Thyroid gland (tissue), 4 donors: ENCODE data around the gene C2orf92. TPM values are rescaled to one million over a fixed set of nuclear protein-coding genes. Genes with fewer than 3 reads are reported as not detected.

Experiments
- DNase-seq, 2 donors: peaks; one replicate each; pipeline ENCODE4 v3.0.0-alpha.2; 2019
- H3K27ac ChIP-seq, 3 donors: fragments of 200-600 bp; sonication (generic); 1 replicate in 2 of 3; 2 replicates in 1 of 3; pipeline ENCODE4 v1.5.1; 2016 to 2019; ENCODE audit warnings: mild to moderate bottlenecking in 1 of 3, moderate library complexity in 1 of 3
- H3K27me3 ChIP-seq: fragments of 200-600 bp; sonication (generic); one replicate; pipeline ENCODE4 v1.5.1; 2019
- H3K36me3 ChIP-seq, 2 donors: fragments of 200-600 bp; sonication (generic); one replicate each; pipeline ENCODE4 v1.5.1; 2016 to 2019
- H3K4me1 ChIP-seq, 2 donors: fragments of 200-600 bp; sonication (generic); one replicate each; pipeline ENCODE4 v1.5.1; 2017 to 2019
- H3K4me3 ChIP-seq, 3 donors: fragments of 200-600 bp; sonication (generic); replicated peaks in 1 of 3; 1 replicate in 2 of 3; 2 replicates in 1 of 3; pipeline ENCODE4 v1.5.1; 2016; ENCODE audit warnings: mild to moderate bottlenecking in 1 of 3
- H3K9me3 ChIP-seq: fragments of 200-600 bp; sonication (generic); one replicate; pipeline ENCODE4 v1.5.1; 2017
- POLR2A ChIP-seq, 2 donors: fragments of 450-650 bp; IDR thresholded peaks; one replicate each; pipeline ENCODE4 v1.6.1; 2017; ENCODE audit warnings: antibody characterized with exemption in 2 of 2, mild to moderate bottlenecking in 2 of 2, moderate library complexity in 1 of 2
- WGBS, 2 donors: methylation state at CpG; one replicate each; pipeline ENCODE4 v1.1.5; 2017; 5-methylcytosine and 5-hydroxymethylcytosine counted together
- intact Hi-C: fragments of 100-400 bp; cut with DNase I; formaldehyde crosslinking; loops from one replicate; pipeline ENCODE4 v1.15.1; 2023
- total RNA-seq, 4 donors: library from RNA; depleted of rRNA; stranded (reverse); fragments of >200 nt; gene quantifications; one replicate each; pipeline ENCODE4 v1.2.3, GENCODE V29; 2016
- TF ChIP-seq, protein P1 (sequence below), 6 experiments: fragments of 200-600 bp in 3 of 6; fragments of 450-650 bp in 3 of 6; sonication (generic) in 3 of 6; IDR thresholded peaks; one replicate each; pipeline ENCODE4 v1.5.1; 2016 to 2019; ENCODE audit warnings: antibody characterized with exemption in 6 of 6, mild to moderate bottlenecking in 2 of 6, inconsistent platforms in 1 of 6, moderate library complexity in 1 of 6

The C2orf92 gene
- total RNA-seq, 4 donors from 2014 or later, result 9.8 to 36.5 (median 30.7) TPM

GRCh38 chr2:97645695-97646629 lies 23.6 kb upstream of the C2orf92 start, which contains the start of gene COX5B:
COX5B (plus strand) TSS chr2:97646062; CDS start chr2:97646087, 25 bp downstream.
- peaks cover 17 to 22% of the 10 kb centered on the region in 2 donors for H3K36me3 ChIP-seq
- peak within 1 kb of the TSS; percentile 50 to 95 (median 95) for H3K4me3 ChIP-seq
- intact Hi-C loops, result no loop called here
- H3K27me3 ChIP-seq, result no peaks in the 10 kb centered on the region
- TF ChIP-seq, protein P1, sequence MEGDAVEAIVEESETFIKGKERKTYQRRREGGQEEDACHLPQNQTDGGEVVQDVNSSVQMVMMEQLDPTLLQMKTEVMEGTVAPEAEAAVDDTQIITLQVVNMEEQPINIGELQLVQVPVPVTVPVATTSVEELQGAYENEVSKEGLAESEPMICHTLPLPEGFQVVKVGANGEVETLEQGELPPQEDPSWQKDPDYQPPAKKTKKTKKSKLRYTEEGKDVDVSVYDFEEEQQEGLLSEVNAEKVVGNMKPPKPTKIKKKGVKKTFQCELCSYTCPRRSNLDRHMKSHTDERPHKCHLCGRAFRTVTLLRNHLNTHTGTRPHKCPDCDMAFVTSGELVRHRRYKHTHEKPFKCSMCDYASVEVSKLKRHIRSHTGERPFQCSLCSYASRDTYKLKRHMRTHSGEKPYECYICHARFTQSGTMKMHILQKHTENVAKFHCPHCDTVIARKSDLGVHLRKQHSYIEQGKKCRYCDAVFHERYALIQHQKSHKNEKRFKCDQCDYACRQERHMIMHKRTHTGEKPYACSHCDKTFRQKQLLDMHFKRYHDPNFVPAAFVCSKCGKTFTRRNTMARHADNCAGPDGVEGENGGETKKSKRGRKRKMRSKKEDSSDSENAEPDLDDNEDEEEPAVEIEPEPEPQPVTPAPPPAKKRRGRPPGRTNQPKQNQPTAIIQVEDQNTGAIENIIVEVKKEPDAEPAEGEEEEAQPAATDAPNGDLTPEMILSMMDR (IDR thresholded peaks at IDR 0.05), result peak in 1 of 6 experiments; percentile 9
- TF ChIP-seq POLR2A (IDR thresholded peaks at IDR 0.05), result peak; percentile 36 to 94
- DNase-seq, result peak; percentile 99
- H3K27ac ChIP-seq, result peak within 1 kb of the TSS; percentile 81 to 88 (median 85)
- no peaks in the 10 kb centered on the region for H3K9me3 ChIP-seq
- H3K4me1 ChIP-seq, result peaks cover 12 to 21% of the 10 kb centered on the region in 2 donors
- WGBS, 2 donors, result 2 to 3% methylated on average over 15 to 23 of the region's 63 CpGs

- peak overlapping the region in 2 of 3 donors; percentile 81 to 88 for H3K27ac ChIP-seq
Measured at GRCh38 chr2:97646977-97647376, 22.5 kb upstream of the C2orf92 start.

GRCh38 chr2:97651114-97651513 lies 18.4 kb upstream of the C2orf92 start:
- H3K36me3 ChIP-seq, result peaks cover 18 to 29% of the 10 kb centered on the region in 2 donors
- H3K27ac ChIP-seq, result peak overlapping the region; percentile 18 to 53 (median 21)
- no peak overlapping the region for H3K4me3 ChIP-seq
- intact Hi-C loops, result no loop called here
- 33 to 41% methylated on average over 4 of the region's 4 CpGs for WGBS, 2 donors
- H3K9me3 ChIP-seq, result no peaks in the 10 kb centered on the region
- TF ChIP-seq, protein P1 (IDR thresholded peaks at IDR 0.05), result no peak
- no peak for TF ChIP-seq POLR2A (IDR thresholded peaks at IDR 0.05)
- H3K27me3 ChIP-seq, result no peaks in the 10 kb centered on the region
- peaks cover 12 to 22% of the 10 kb centered on the region in 2 donors for H3K4me1 ChIP-seq
- peak; percentile 74 to 78 for DNase-seq

More at GRCh38 chr2:97646977-97647376, 22.5 kb upstream of the C2orf92 start:
- H3K9me3 ChIP-seq, result no peaks in the 10 kb centered on the region
- intact Hi-C loops, result no loop called here
- no peaks in the 10 kb centered on the region for H3K27me3 ChIP-seq
- peaks cover 12 to 29% of the 10 kb centered on the region in 2 donors for H3K4me1 ChIP-seq
- DNase-seq, result no peak
- no peak for TF ChIP-seq POLR2A (IDR thresholded peaks at IDR 0.05)
- TF ChIP-seq, protein P1 (IDR thresholded peaks at IDR 0.05), result no peak
- H3K4me3 ChIP-seq, result peak overlapping the region in 2 of 3 donors; percentile 95
- peaks cover 17 to 22% of the 10 kb centered on the region in 2 donors for H3K36me3 ChIP-seq
- 90 to 97% methylated on average over 4 of the region's 4 CpGs for WGBS, 2 donors

GRCh38 chr2:97653473-97653872 lies 16.0 kb upstream of the C2orf92 start:
- Histone ChIP-seq H3K4me3 (no peak overlapping the region), H3K27ac (no peak overlapping the region), H3K36me3 (peaks cover 27 to 39% of the 10 kb centered on the region in 2 donors), H3K4me1 (peaks cover 0 to 14% of the 10 kb centered on the region in 2 donors), H3K27me3 (no peaks in the 10 kb centered on the region), H3K9me3 (no peaks in the 10 kb centered on the region)
- WGBS, 2 donors, result 94 to 100% methylated on average over 2 of the region's 2 CpGs
- intact Hi-C loops, result no loop called here
- no peak for DNase-seq
- TF ChIP-seq POLR2A (IDR thresholded peaks at IDR 0.05), result no peak
- TF ChIP-seq, protein P1 (IDR thresholded peaks at IDR 0.05), result no peak

DNA sequence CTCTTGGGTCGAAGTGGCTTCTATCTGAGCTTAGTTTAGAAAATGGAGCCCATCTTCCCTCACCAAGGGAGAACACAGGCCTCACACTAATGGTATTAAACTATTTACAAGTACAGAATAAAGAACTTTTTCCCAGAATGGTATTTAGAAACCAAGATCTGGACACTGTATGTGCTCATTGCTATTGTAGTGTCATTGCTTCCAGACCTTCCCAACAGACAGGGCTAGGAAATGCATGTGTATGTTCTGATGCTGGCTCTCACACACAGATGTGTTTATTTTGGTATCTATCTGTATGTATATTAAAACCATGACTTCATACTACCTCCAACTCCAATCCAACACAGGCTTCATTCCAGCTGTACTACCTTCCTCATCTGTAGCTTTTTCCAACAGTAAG lies 15.6 kb upstream of the C2orf92 start:
- Histone ChIP-seq H3K27ac (no peak overlapping the region), H3K9me3 (no peaks in the 10 kb centered on the region), H3K4me1 (peaks cover 0 to 14% of the 10 kb centered on the region in 2 donors), H3K36me3 (peaks cover 27 to 41% of the 10 kb centered on the region in 2 donors), H3K27me3 (no peaks in the 10 kb centered on the region), H3K4me3 (no peak overlapping the region)
- DNase-seq, result no peak
- 93 to 100% methylated on average over 1 of the region's 1 CpG for WGBS, 2 donors
- TF ChIP-seq, protein P1 (IDR thresholded peaks at IDR 0.05), result no peak
- no peak for TF ChIP-seq POLR2A (IDR thresholded peaks at IDR 0.05)
- intact Hi-C loops, result no loop called here
